Measurements from ENCODE around the gene MUC5B.

- TF ChIP-seq FOXK1 (CRISPR knock-in tag; IDR thresholded peaks at IDR 0.05; ENCODE audit: borderline replicate concordance, low read depth) (no peak), YY1 (IDR thresholded peaks at IDR 0.05; ENCODE audit: insufficient read depth, insufficient replicate concordance, low read depth, low read length) (no peak), RAD21 (CRISPR knock-in tag; IDR thresholded peaks at IDR 0.05) (no peak), CBX5 (CRISPR knock-in tag; IDR thresholded peaks at IDR 0.05; ENCODE audit: borderline replicate concordance) (no peak), ARHGAP35 (CRISPR knock-in tag; IDR thresholded peaks at IDR 0.05; ENCODE audit: borderline replicate concordance) (no peak), MAX (IDR thresholded peaks at IDR 0.05) (no peak), IKZF4 (CRISPR knock-in tag; IDR thresholded peaks at IDR 0.05; ENCODE audit: borderline replicate concordance, low read depth, not compliant biosample characterization) (no peak), SIN3A (IDR thresholded peaks at IDR 0.05; ENCODE audit: borderline replicate concordance, low read depth, low read length) (no peak), TBP (CRISPR knock-in tag; IDR thresholded peaks at IDR 0.05) (no peak), CTCF (CRISPR knock-in tag; IDR thresholded peaks at IDR 0.05) (no peak), RBM39 (IDR thresholded peaks at IDR 0.05; ENCODE audit: low read depth, low read length, poor library complexity, severe bottlenecking) (no peak), ETV5 (CRISPR knock-in tag; IDR thresholded peaks at IDR 0.05; ENCODE audit: borderline replicate concordance) (no peak)
Observed at GRCh38 chr11:1281974-1282365, 59.1 kb downstream of the MUC5B start.

All from HepG2 (cell line).